Brain pericyte (primary cell): ENCODE results near the gene TPRX1.
"Not testable (repeated sequence)": the region's sequence is repeated elsewhere in the genome, so short reads cannot be mapped to it uniquely, and the experiment has no call there.

ENCODE experiments used
- DNase-seq: peaks from one replicate; pipeline ENCODE4 v3.0.0-alpha.2; 2012; ENCODE audit warnings: low read depth, low spot score

TPRX1 gene

DNA sequence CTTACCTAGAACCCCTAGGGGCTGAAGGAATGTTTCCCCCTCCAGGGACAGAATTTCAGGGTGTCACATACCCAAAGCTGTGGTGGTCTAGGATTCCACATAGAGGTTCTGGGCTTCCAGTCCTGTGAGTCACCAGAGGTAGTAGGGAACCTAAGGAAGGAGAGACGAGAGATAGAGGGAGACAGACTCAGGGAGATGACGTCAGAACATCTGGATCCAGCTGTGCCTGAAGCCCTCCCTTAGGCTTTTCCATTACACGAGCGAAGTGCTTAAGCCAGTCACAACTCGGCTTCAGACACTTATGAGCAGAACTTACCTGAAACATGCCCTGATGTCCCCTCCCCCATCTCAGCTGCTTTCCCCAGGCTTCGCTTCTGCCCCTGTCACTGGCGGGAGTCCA, 37.7 kb downstream of the TPRX1 start:
- no peak for DNase-seq

DNA sequence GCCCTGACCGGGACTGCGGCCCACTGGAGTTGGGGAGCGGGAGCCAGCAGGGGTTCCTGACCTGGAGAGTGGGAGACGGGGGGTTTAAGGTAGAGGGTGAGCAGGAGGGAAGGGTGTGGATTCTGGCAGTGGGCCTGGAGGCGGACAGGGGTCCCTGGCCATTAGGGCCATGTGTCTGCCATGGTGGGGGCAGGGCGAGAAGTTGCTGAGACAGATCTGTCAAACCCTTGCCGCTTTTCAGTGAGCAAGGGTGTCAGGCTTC, 38.1 kb downstream of the TPRX1 start:
- DNase-seq = no peak

DNA sequence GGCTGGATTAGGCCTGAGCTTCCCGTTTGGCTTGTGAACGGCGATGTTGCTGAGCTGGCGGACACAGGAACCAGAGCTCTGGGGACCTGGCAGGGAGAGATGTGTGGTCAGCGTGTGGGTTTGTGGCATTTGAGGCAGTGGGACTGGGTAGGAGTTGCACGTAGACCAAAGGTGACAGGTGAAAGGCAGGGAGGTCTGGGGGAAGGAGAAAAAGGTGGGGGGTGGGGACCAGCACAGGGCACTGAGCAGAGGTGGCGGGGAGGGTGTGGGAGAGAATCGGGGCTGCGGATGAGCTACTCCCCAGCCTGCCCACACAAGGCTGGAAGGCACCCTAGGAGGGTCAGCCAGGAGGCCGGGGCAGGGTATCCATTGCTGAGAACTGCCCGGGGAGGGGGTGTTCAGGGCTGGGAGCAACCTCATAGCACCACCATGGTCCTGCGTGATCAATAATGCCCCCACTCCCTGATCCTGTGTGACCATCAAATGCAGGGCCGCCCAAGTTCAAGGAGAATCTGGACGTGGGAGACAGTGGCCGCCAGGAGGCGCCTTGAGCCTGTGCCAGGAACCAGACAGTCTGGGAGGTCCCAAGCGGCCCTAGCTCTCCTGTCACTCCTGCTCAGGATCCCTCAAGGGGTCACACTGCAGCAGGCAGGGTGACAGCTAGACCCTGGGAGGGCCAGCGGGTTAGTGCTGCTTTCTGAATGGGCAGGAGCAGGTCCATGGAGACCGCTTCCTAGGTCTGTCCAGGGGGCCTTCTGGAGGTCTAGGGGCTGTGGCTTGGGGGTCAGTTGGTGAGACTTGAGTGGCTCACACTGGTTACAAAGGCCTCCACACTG, 38.6 kb downstream of the TPRX1 start:
- no peak for DNase-seq

DNA sequence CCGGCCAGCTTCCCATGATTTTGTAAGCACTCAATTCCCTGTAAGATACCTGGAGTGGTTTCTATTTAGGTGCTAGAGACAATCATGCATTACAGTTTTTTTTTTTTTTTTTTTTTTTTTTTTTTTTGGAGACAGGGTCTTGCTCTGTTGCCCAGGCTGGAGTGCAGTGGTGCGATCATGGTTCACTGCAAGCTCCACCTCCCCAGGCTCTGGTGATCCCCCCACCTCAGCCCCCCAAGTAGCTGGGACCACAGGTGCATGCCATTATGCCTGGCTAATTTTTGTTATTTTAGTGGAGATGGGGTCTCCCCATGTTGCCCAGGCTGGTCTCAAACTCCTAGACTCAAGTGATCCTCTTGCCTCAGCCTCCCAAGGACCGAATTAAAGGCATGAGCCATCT, 39.6 kb downstream of the TPRX1 start:
- DNase-seq = not testable (repeated sequence)

DNA sequence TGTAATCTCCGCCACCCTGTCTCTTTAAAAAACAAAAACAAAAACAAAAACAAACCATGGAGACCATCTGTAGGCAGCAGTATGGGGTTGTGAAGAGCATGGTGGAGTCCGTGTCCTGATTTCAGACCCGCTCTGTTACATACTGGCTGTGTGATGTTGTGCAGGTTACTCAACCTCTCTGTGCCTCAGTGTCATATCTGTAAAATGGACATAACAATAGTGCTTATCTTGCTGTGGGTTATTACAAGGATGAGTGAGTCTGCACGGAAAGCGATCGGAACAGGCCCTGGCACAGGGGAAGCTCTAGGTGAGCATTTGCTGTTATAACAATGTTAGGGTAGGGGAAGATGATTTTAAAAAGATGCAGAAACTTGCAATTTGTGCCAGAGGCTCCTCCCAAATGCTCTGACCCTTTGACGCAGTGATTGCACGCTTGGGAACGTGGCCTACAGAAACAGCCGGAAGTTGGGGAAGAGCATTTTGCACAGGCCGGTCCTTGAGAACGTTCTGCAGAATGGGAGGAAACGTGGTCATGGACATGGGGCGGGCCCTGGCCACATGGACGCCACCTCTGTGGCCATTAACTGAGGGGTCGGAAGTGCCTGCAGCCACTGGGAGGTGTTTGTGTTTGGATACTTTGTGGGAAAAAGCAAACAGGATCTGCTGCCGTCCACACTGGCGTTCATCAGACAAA, 41.6 kb downstream of the TPRX1 start:
- no peak for DNase-seq

GRCh38 chr19:47762151-47762550, 42.2 kb downstream of the TPRX1 start:
- DNase-seq = no peak

GRCh38 chr19:47761566-47761965, 42.8 kb downstream of the TPRX1 start:
- DNase-seq = no peak

DNA sequence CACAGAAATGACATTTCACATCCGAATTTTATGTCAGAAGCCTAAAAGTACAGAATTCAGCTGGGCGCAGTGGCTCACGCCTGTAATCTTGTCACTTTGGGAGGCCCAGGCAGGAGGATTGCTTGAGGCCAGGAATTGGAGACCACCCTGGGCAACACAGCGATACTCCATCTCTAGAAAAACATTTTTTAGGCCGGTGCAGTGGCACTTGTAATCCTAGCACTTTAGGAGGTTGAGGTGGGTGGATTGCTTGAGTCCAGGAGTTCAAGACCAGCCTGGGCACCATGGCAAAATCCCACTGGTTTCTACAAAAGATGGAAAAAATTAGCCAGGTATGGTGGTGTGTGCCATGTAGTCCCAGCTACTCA, 43.7 kb downstream of the TPRX1 start:
- no peak for DNase-seq

GRCh38 chr19:47758443-47758804, 45.9 kb downstream of the TPRX1 start:
- no peak for DNase-seq

- no peak for DNase-seq
Measured at GRCh38 chr19:47757617-47758442, 46.5 kb downstream of the TPRX1 start.

GRCh38 chr19:47756953-47757608, 47.3 kb downstream of the TPRX1 start:
- DNase-seq = no peak

- DNase-seq = no peak
Measured at GRCh38 chr19:47756627-47756929, 47.8 kb downstream of the TPRX1 start.

DNA sequence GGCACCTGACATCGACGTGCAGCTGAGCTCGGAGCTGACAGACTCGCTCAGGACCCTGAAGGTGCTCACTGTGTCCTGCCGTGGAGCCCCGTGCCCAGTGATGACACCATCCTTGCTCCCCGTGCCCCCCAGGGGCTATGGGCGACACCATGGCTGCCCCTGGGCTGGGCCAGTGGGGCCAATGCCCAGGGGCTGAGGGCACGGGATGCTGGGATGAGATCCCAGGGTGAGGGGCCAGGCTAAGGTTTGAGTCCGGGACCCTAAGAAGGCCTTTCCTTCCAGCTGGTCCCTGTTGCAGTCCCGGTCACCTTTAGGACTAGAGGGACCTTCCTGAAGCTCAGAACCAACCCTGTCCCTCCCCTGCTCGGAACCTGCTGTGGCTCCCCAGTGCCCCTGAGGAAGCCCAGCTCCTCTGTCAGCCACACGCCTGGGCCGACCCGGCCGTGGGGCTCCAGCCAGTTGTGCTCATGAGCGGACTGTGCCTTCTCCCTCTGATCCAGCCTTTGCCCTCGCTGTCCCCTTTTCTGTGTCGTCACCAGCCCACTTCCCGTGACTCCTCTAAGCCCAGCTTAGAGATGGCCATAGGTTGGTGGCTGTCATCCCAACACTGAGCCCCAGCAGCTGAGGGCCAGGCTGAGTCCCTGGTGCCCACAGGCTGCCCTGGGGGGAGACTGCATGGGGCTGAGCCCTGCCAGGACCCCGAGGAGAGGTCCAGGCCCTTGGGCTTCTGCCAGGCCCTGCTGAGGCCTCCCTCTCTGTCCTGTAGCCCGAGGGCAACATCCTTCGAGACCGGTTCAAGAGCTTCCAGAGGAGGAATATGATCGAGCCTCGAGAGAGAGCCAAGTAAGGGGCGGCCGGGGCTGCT, 48.4 kb downstream of the TPRX1 start:
- DNase-seq = no peak

DNA sequence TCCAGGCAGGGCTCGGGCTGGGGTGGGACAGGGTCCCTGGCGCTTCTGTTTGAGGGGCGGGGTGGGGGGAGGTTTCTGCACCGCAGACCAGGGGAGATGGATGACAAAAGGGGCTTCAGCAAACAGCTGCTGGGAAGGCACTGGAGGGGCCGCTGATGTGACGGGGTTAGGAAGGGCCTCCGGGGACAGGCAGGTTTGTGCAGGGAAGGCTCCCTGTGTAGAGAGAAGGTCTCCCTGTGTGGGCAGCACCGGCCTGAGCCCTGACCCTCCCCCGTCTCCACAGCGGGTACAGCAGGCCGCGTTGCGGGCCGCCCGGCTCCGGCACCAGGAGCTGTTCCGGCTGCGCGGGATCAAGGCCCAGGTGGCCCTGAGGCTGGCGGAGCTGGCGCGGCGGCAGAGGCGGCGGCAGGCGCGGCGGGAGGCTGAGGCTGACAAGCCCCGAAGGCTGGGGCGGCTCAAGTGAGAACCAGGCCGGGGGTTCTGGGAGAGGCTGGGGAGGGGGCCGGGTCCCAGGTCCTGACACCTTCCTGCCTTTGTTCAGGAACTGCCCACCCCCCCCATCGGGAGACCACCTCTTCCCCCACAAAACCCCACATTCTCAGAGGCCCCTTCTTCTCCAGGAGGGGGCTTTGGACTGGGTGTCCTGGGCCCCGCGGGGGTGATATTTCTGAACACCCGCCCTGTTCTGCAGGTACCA, 49.1 kb downstream of the TPRX1 start:
- no peak for DNase-seq

- DNase-seq = no peak
Measured at GRCh38 chr19:47754206-47755064, 49.9 kb downstream of the TPRX1 start.

DNA sequence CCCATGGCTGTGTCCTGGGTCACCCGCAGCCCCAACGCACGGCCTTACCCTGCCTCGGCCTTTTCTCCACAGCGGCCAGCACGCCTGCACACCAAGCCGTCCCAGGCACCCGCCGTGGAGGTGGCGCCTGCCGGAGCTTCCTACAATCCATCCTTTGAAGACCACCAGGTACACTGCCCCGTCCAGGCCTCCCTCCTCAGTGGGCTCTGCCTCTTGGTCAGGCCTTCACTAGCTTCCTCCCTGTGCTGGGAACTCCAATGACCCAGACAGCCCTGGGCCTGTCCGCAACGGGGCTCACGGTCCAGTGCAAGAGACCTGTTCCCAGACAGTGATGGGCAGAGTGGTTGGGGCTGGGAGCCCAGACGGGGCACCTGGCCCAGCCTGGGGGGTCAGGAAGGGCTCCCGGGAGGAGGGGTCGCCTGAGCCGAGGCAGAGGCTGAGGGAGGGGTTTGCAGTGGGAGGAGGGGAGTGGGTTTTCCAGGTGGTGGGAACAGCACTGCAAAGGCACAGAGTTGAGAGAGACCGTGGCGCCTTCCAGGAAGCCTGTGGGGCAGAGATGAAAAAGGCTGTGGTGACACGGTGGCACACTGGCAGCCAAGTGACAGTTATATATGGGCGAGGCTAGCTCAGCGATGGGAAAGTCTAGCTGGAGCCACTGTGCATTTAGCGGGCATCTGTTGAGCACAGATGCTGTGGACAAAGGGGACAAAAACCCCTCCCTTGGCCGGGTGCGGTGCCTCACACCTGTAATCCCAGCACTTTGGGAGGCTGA, 51.7 kb downstream of the TPRX1 start:
- DNase-seq = no peak
